Bronchial epithelial cell (primary cell): ENCODE results near the gene SELL. TPM values are rescaled to one million over a fixed set of nuclear protein-coding genes. Genes with fewer than 3 reads are reported as not detected.

Source experiments
- DNase-seq: peaks from one replicate; pipeline ENCODE4 v3.0.0-alpha.2; 2010; ENCODE audit warnings: low read depth
- FAIRE-seq: peaks from 2 replicates; lab custom pipeline; 2011; peaks lifted over from hg19 to GRCh38; lab: Jason Lieb, UNC
- H3K27me3 ChIP-seq: 2 replicates; pipeline ENCODE4 v1.5.1; 2011; ENCODE audit warnings: low read length; ENCODE audit not compliant: control insufficient read depth, insufficient read depth
- H3K36me3 ChIP-seq: 2 replicates; pipeline ENCODE4 v1.5.1; 2011; ENCODE audit warnings: low read length; ENCODE audit not compliant: control insufficient read depth, insufficient read depth
- H3K4me3 ChIP-seq: 2 replicates; pipeline ENCODE4 v1.5.1; 2011; ENCODE audit warnings: mild to moderate bottlenecking, low read depth, low read length, control low read depth
- CTCF ChIP-seq: IDR thresholded peaks from 2 replicates; pipeline ENCODE4 v1.5.1; 2011; ENCODE audit warnings: mild to moderate bottlenecking, moderate library complexity, low read length, control low read depth, inconsistent platforms; ENCODE audit not compliant: insufficient read depth, severe bottlenecking
- total RNA-seq: library from RNA; depleted of rRNA; stranded (reverse); fragments of >200 nt; gene quantifications from 2 replicates; pipeline ENCODE4 v1.2.1, GENCODE V29; 2014

The SELL gene
- not detected in 2 replicates for total RNA-seq

GRCh38 chr1:169711469-169712308 lies at the start of gene SELL:
Gene SELL, minus strand, starts transcription at chr1:169711620. Its CDS starts 122 bp downstream, at chr1:169711498.
- Histone ChIP-seq H3K36me3 (no peaks in the 10 kb centered on the region), H3K27me3 (no peaks in the 10 kb centered on the region), H3K4me3 (no peak within 1 kb of the TSS)
- peak; percentile 68 for DNase-seq
- peak; percentile 60 for FAIRE-seq
- TF ChIP-seq CTCF: peak; percentile 83

GRCh38 chr1:169759038-169759437 lies 47.6 kb upstream of the SELL start:
- FAIRE-seq (no peak), DNase-seq (no peak)
- no peaks in the 10 kb centered on the region for H3K27me3 ChIP-seq
- TF ChIP-seq CTCF: no peak
- H3K36me3 ChIP-seq: no peaks in the 10 kb centered on the region
- H3K4me3 ChIP-seq: no peak overlapping the region

- no peaks in the 10 kb centered on the region for H3K27me3 ChIP-seq
- no peaks in the 10 kb centered on the region for H3K36me3 ChIP-seq
- no peak overlapping the region for H3K4me3 ChIP-seq
- no peak for TF ChIP-seq CTCF
- no peak for FAIRE-seq
- no peak for DNase-seq
These were observed 42.1 kb upstream of the SELL start for GRCh38 chr1:169753549-169753948.

- no peak for FAIRE-seq
- Histone ChIP-seq H3K4me3 (no peak overlapping the region), H3K27me3 (no peaks in the 10 kb centered on the region), H3K36me3 (no peaks in the 10 kb centered on the region)
- no peak for DNase-seq
- TF ChIP-seq CTCF: no peak
These were observed 38.6 kb upstream of the SELL start for GRCh38 chr1:169750041-169750440.

- Histone ChIP-seq H3K36me3 (no peaks in the 10 kb centered on the region), H3K27me3 (no peaks in the 10 kb centered on the region), H3K4me3 (no peak overlapping the region)
- TF ChIP-seq CTCF: no peak
- no peak for FAIRE-seq
- no peak for DNase-seq
These were observed 35.1 kb upstream of the SELL start for GRCh38 chr1:169746550-169746949.
